PC-3 (cell line): ENCODE results near the gene CEP112.

Experiments
- EZH2 ChIP-seq: fragments of 300-600 bp; sonication (generic); IDR thresholded peaks from one replicate; pipeline ENCODE4 v1.6.1; 2017; ENCODE audit warnings: antibody characterized with exemption, mild to moderate bottlenecking, low read length; ENCODE audit not compliant: unreplicated experiment
- TF ChIP-seq, protein P1 (sequence below): fragments of 300-600 bp; sonication (generic); conservative IDR thresholded peaks from 2 replicates; pipeline ENCODE4 v1.5.1; 2017; ENCODE audit warnings: antibody characterized with exemption, low read depth, mild to moderate bottlenecking, low read length

DNA sequence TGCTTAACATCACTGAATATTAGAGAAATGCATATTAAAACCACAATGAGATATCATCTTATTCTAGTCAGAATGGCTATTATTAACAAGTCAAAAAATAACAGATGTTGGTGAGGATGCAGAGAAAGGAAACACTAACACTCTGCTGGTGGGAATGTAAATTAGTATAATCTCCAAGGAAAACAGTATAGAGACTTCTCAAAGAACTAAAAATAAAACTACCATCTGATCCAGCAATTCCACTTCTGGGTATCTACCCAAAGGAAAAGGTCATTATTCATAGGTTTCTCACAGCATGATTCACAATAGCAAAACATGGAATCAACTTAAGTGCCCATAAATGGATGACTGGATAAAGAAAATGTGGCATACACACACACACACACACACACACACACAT, 166.4 kb downstream of the CEP112 start:
- no peak for TF ChIP-seq EZH2
- TF ChIP-seq, protein P1, sequence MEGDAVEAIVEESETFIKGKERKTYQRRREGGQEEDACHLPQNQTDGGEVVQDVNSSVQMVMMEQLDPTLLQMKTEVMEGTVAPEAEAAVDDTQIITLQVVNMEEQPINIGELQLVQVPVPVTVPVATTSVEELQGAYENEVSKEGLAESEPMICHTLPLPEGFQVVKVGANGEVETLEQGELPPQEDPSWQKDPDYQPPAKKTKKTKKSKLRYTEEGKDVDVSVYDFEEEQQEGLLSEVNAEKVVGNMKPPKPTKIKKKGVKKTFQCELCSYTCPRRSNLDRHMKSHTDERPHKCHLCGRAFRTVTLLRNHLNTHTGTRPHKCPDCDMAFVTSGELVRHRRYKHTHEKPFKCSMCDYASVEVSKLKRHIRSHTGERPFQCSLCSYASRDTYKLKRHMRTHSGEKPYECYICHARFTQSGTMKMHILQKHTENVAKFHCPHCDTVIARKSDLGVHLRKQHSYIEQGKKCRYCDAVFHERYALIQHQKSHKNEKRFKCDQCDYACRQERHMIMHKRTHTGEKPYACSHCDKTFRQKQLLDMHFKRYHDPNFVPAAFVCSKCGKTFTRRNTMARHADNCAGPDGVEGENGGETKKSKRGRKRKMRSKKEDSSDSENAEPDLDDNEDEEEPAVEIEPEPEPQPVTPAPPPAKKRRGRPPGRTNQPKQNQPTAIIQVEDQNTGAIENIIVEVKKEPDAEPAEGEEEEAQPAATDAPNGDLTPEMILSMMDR = no peak
